ENCODE measurements around the gene UBXN11. TPM values are rescaled to one million over a fixed set of nuclear protein-coding genes. Genes with fewer than 3 reads are reported as not detected.
A peak's percentile ranks its signal among the peaks of the same experiment; 100 is the strongest.

The UBXN11 gene
- total and polyA plus RNA-seq, 2 of the 13 experiments (the other 11 are each of a cell fraction or from before 2014, with no cell fraction given), result 9.3 to 10.4 TPM

DNA sequence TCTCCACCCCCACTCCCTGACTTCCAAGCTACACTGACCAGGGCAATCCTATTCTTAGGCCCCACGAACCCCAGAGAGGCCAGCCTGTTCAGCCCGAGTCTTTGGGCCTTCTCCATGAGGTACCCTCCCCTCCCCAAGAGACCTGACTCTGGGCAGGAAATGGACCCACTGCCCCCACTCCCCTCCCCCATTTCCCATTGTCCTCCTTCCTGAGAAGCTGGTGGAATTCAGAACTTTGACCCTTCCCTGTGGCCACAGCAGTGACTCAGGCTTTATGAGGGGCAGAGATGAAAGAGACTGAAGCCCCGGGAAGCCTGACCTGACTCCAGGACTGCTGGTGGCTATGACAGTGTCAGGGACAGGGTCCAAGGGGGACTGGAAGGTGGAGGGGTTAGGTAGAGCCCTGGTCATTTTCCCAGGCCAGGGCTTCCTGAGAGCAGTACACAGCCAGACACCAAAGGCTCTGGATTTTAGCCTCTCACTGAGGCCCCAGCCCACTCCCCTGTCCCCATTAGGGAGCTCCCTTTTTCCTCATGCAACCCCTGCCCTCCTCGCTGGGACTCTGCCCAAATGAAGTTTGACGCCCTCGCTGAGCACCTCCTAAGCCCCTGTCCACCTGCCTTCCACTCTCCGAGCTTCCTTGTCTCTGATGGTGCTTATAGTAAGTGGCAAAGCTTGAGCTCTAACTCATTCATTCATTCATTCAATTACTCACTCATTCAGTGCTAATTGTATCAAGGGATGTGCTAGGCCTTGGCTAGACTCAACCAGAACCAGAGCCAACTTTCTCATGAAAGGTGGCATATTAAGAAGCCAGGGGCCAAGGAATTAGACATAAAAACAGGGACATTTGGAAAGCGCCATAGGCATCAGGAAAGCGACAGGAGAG lies 44.5 kb upstream of the UBXN11 start (continued):
- TF ChIP-seq PAX8 (CRISPR knock-in tag; IDR thresholded peaks at IDR 0.05; ENCODE audit: borderline replicate concordance) (0 out of 2 replicates have a peak, but pooled peaks have one; percentile 54), NFYB (CRISPR knock-in tag; IDR thresholded peaks at IDR 0.05) (no peak), RXRB (CRISPR knock-in tag; IDR thresholded peaks at IDR 0.05; ENCODE audit: borderline replicate concordance) (peak; percentile 88), RFXAP (CRISPR knock-in tag; IDR thresholded peaks at IDR 0.05; ENCODE audit: borderline replicate concordance) (no peak; the same call in 1 of the 2 replicates), ZNF589 (CRISPR knock-in tag; conservative IDR thresholded peaks at IDR 0.05) (no peak; the same call in 1 of the 2 replicates), DNMT3B (CRISPR knock-in tag; conservative IDR thresholded peaks at IDR 0.05) (no peak; the same call in 1 of the 2 replicates), ZNF562 (CRISPR knock-in tag; IDR thresholded peaks at IDR 0.05; ENCODE audit: borderline replicate concordance) (no peak), ZNF629 (CRISPR knock-in tag; conservative IDR thresholded peaks at IDR 0.05) (peak; percentile 51; the same call in 1 of the 2 replicates), PHF20 (CRISPR knock-in tag; IDR thresholded peaks at IDR 0.05) (no peak), CENPX (CRISPR knock-in tag; IDR thresholded peaks at IDR 0.05) (no peak), RELA (CRISPR knock-in tag; IDR thresholded peaks at IDR 0.05) (no peak), MYC (CRISPR knock-in tag; IDR thresholded peaks at IDR 0.05; ENCODE audit: borderline replicate concordance) (peak; percentile 63; the same call in 1 of the 2 replicates), ZNF101 (CRISPR knock-in tag; IDR thresholded peaks at IDR 0.05; ENCODE audit: borderline replicate concordance, low read depth) (no peak), ZNF570 (CRISPR knock-in tag; IDR thresholded peaks at IDR 0.05; ENCODE audit: borderline replicate concordance) (no peak)
- TF ChIP-seq, protein P1, sequence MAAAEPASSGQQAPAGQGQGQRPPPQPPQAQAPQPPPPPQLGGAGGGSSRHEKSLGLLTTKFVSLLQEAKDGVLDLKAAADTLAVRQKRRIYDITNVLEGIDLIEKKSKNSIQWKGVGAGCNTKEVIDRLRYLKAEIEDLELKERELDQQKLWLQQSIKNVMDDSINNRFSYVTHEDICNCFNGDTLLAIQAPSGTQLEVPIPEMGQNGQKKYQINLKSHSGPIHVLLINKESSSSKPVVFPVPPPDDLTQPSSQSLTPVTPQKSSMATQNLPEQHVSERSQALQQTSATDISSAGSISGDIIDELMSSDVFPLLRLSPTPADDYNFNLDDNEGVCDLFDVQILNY (CRISPR knock-in tag; conservative IDR thresholded peaks at IDR 0.05), result no peak
- TF ChIP-seq, protein P2, sequence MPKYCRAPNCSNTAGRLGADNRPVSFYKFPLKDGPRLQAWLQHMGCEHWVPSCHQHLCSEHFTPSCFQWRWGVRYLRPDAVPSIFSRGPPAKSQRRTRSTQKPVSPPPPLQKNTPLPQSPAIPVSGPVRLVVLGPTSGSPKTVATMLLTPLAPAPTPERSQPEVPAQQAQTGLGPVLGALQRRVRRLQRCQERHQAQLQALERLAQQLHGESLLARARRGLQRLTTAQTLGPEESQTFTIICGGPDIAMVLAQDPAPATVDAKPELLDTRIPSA (CRISPR knock-in tag; IDR thresholded peaks at IDR 0.05; ENCODE audit: borderline replicate concordance), result no peak
- TF ChIP-seq, protein P3, sequence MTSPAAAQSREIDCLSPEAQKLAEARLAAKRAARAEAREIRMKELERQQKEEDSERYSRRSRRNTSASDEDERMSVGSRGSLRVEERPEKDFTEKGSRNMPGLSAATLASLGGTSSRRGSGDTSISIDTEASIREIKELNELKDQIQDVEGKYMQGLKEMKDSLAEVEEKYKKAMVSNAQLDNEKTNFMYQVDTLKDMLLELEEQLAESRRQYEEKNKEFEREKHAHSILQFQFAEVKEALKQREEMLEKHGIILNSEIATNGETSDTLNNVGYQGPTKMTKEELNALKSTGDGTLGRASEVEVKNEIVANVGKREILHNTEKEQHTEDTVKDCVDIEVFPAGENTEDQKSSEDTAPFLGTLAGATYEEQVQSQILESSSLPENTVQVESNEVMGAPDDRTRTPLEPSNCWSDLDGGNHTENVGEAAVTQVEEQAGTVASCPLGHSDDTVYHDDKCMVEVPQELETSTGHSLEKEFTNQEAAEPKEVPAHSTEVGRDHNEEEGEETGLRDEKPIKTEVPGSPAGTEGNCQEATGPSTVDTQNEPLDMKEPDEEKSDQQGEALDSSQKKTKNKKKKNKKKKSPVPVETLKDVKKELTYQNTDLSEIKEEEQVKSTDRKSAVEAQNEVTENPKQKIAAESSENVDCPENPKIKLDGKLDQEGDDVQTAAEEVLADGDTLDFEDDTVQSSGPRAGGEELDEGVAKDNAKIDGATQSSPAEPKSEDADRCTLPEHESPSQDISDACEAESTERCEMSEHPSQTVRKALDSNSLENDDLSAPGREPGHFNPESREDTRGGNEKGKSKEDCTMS (CRISPR knock-in tag; conservative IDR thresholded peaks at IDR 0.05), result no peak
- TF ChIP-seq, protein P4, sequence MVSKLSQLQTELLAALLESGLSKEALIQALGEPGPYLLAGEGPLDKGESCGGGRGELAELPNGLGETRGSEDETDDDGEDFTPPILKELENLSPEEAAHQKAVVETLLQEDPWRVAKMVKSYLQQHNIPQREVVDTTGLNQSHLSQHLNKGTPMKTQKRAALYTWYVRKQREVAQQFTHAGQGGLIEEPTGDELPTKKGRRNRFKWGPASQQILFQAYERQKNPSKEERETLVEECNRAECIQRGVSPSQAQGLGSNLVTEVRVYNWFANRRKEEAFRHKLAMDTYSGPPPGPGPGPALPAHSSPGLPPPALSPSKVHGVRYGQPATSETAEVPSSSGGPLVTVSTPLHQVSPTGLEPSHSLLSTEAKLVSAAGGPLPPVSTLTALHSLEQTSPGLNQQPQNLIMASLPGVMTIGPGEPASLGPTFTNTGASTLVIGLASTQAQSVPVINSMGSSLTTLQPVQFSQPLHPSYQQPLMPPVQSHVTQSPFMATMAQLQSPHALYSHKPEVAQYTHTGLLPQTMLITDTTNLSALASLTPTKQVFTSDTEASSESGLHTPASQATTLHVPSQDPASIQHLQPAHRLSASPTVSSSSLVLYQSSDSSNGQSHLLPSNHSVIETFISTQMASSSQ (IDR thresholded peaks at IDR 0.05; ENCODE audit: low read depth), result peak; percentile 56; the same call in 1 of the 2 replicates
- TF ChIP-seq, protein P4 (CRISPR knock-in tag; IDR thresholded peaks at IDR 0.05; ENCODE audit: borderline replicate concordance), result peak; percentile 86; the same call in 1 of the 2 replicates
